ENCODE data around the gene MATCAP1. TPM values are rescaled to one million over a fixed set of nuclear protein-coding genes. Genes with fewer than 3 reads are reported as not detected.
A peak's percentile ranks its signal among the peaks of the same experiment; 100 is the strongest.

Gene MATCAP1
- total RNA-seq: 10 to 100 TPM; 21.9 to 30.8 TPM
- long read RNA-seq, transcript KIAA0895L-203 (3 exons, 2,824 nt): major isoform, 6 of 12 reads
- long read RNA-seq, partial matches to known transcripts: 1 of 12 reads
- long read RNA-seq, other reads (novel, unspliced or antisense): 5 of 12 reads

- DNase-seq (peak; percentile 95 to 98), ATAC-seq (peak; percentile 87)
- intact Hi-C loops (cut with DNase I, micrococcal nuclease): no loop called here
Measured at GRCh38 chr16:67183627-67184452, at the start of gene MATCAP1. MATCAP1 (minus strand) TSS chr16:67183963; CDS start chr16:67180610, 3,353 bp downstream.

- intact Hi-C loops (cut with DNase I, micrococcal nuclease): no loop called here
- no peak for DNase-seq
- no peak for ATAC-seq
Measured at GRCh38 chr16:67230809-67231660, 47.3 kb upstream of the MATCAP1 start.

DNA sequence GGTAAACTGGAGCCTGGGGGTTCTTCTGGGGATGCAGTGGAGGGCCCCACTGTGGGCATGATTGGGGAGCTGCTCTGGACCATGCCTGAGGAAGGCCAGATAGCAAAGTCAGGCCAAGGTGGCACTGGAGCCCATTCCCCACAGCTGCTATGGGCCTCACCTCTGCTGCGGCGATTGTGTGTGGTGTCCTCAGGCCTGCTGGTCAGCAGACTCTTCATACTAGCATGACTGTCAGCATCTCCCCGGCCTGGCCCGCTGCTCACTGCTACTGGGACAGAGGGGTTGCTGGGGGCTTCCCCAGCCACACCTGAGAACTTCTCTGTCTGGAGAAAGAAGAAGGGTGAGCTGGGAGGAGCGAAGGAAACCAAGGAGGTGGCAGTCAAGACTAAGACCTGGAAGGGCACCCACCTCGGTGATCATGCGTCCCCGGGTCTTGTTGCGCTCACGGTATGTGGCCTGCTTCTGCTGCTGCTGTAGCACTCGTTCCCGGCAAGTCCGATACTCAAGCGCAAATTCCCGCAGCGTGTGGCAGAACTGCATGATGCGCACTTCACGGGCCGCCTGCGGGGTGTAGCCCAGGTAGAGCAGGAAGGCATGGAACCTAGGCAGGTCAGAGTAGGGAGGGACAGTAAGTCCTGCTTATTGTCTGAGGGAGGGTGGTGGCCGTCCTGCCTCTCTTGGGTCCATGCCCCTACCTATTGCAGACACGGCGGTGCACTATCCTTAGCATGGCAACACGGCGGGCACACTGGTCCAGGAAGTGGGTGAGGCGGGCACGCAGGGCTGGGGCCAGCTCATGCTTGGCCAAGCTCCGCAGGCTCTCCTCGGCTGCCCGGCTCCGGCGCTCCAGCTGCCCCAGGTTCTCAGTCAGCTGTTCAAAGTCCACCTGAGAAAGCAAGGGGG is 46.4 kb upstream of the MATCAP1 start:
- ATAC-seq (no peak), DNase-seq (no peak)
- intact Hi-C loops (cut with DNase I, micrococcal nuclease): no loop called here

GRCh38 chr16:67228905-67229304 is 45.1 kb upstream of the MATCAP1 start:
- ATAC-seq (no peak), DNase-seq (no peak)
- intact Hi-C loops (cut with DNase I, micrococcal nuclease): no loop called here

GRCh38 chr16:67228034-67228785 is 44.4 kb upstream of the MATCAP1 start:
- DNase-seq: no peak
- intact Hi-C loops (cut with DNase I, micrococcal nuclease): no loop called here
- no peak for ATAC-seq

DNA sequence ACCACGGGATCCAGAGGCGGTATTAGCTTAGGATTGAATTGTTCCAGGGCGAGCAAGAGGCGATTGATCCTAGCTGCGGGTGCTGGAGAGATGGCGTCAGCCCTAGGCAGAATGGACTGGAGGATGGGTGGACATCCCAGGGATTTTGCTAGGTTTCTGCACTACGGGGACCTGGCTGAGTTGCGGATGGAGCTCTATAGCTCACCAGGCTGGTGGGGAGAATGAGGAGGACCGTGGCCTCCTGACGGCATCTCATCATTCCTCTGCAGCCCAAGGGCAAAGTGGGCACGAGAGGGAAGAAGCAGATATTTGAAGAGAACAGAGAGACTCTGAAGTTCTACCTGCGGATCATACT is 43.8 kb upstream of the MATCAP1 start:
- no peak for DNase-seq
- no peak for ATAC-seq
- intact Hi-C loops (cut with DNase I, micrococcal nuclease): no loop called here

DNA sequence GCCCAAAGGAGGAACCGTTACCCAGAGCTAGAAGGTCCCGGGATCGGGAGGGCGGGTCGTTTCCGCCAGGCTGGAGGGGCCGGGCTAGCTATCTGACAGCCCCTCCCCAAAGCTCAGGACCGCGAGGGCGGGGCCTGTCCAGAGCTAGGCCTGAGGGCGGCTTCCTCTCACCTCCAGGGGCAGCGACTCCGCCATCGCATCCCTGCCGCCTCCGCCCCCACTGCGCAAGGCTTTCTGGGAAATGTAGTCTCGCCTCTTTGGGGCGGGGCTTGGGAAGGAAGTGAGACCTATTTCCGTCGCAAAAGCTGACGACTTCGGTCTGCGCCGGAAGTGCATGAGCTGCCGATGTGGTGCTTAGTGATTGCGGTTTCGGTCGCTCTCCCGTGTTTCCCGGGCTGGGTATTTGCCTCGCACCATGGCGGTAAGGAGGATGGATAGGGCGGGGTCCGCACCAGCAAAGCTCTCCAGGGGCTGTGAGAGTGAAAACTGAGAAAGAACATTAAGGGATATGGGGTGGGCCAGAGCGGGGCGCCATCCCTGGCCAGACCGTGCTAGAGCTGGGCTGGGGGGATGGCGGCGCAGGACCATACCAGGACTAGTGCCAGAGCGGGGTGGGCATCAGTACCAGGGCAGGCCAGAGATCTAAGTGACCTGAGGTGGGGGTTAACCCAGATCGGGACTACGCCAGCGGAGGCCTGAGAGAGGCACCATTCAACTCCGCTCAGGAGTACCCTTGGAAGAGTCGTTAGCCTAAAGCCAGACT is 43.2 kb upstream of the MATCAP1 start, which contains the start of gene TMEM208:
Gene TMEM208, plus strand, starts transcription at position 327 of the 763 bp plus-strand sequence. Its CDS starts 89 bp downstream, at position 416.
- intact Hi-C loops (cut with DNase I, micrococcal nuclease): no loop called here
- peak; percentile 97 to 98 for DNase-seq
- ATAC-seq: peak; percentile 93

GRCh38 chr16:67226295-67226803 is 42.6 kb upstream of the MATCAP1 start:
- no peak for ATAC-seq
- intact Hi-C loops (cut with DNase I, micrococcal nuclease): no loop called here
- DNase-seq: no peak

DNA sequence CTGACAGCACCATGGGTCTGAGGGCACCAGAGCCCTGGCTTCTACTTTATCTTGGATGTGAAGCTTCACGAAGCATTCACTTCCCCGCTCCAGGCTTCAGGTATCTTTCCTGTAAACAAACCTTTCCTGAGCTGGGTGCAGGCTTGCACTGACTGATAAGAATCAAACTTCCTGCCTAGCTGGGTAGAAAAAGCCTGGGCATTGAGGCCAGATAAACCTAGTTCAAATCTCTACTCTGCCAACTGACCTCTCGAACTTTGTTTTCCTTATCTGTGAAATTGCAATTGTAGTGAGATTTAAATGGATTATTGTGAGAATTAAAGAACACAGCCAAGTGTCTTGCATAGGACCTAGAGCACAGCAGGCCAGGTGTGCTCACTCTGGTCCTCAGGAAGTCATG is 40.2 kb upstream of the MATCAP1 start:
- no peak for DNase-seq
- no peak for ATAC-seq
- intact Hi-C loops (cut with DNase I, micrococcal nuclease): no loop called here

DNA sequence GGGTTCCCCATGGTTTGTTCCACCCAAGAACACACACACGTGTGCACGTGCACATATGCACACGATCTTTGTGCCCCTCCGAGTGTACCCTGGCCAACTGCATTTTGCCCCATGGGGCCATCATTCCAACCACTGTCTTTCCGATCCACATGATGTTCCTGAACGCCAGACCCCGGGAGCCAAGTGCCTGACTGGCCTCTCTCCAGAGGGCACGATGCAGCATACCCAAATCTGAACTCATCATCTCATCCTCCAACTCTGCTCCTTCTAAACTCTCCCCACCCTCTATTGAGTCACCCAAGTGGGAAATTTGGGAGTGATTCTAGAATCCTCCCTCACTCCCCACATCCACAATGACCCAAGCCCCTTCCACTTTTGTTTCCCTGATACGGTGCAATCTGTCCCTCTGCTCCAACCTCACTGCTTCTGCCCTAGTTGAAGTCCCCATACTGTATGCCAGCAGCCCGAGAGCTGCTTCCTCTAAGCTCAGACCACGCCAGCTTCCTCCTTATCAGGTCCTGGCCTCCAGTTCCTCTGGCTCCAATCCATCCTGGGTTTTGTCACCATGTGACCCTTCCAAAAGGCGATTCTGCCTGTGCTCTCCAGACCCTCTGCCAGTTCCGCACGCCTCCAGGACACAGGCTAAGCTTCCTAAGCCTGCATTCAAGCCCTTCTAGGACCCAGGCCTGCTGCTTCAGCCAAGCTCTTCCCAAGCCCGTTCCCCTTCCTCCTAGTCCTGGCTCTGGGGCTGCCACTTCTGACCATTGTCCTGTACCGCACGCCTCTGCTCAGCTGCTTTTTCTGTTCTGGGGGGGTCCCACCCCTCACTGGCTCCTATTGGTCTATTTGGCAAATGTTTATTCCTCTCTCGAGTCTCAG is 33.1 kb upstream of the MATCAP1 start:
- ATAC-seq: no peak
- intact Hi-C loops (cut with DNase I, micrococcal nuclease): no loop called here
- DNase-seq: no peak

DNA sequence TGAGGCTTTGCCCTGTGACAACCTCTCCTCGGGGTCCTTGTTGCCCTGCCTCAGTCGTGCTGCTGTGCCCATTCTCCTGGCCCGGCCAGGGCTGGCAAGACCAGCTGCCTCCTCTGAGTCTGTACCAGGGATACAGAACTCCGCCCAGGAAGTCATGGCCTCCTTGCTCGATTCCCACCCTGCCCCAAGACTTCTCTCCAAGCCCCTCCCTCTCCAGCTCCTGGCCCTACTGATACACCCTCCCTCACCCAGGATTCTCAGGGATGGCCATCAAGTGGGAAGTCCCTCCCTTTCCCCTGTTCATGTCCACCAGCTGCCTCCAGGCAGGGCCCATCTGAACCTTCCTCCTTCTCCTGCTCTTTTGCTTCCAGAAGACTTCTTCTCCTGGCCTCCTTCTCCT is 31.9 kb upstream of the MATCAP1 start:
- intact Hi-C loops (cut with DNase I, micrococcal nuclease): no loop called here
- ATAC-seq (no peak), DNase-seq (no peak)

DNA sequence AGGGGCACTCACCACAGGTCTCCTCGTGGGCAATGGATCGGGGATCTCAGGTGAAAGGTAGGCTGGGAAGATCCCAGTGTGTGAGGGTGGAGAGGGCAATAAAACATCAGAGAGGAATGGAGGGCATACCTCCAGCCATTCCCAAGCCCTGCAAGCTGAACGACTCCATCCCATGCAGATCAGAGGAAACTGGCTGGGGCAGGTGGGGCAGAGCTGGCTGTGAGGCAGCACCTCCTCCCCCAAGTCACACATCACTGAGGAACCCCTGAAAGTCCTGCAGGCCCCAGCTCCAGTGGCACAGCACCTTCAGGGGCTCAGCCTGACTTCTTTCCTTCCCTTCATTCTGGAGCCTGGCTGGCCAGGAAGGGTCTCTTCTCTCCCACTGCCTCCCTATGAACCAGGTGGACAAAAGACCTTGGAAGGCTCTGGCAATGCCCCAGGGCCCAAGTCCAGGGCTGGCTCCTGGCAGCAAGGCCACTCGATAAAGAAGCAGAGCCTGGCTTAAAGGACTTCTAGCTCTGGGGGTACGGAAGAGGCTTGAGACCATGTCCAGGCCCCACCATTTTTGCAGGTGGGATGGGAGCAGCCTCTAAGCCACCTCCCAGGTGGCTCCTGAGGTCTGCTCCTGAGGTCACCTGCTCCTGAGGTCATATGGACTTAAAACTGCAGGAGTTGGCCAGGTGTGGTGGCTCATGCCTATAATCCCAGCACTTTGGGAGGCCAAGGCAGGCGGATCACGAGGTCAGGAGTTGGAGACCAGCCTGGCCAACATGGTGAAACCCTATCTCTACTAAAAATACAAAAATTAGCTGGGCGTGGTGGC is 29.6 kb upstream of the MATCAP1 start:
- intact Hi-C loops (cut with DNase I, micrococcal nuclease): no loop called here
- ATAC-seq (no peak), DNase-seq (no peak)

DNA sequence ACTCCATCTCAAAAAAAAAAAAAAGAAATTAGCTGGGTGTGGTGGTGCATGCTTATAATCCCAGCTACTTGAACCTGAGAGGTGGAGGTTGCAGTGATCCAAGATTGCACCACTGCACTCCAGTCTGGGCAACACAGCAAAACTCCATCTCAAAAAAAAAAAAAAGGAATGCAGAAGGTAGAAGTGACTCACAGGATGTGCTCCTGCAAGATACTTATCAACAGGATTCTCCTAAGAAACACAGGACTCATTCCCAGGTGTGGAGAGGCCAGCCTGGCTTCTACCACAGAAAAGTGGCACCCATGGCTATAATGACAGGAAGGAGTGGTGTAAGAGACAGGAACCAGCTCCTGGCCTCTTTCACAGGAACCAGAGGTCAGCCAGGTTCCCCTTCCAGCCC is 29.0 kb upstream of the MATCAP1 start:
- intact Hi-C loops (cut with DNase I, micrococcal nuclease): no loop called here

DNA sequence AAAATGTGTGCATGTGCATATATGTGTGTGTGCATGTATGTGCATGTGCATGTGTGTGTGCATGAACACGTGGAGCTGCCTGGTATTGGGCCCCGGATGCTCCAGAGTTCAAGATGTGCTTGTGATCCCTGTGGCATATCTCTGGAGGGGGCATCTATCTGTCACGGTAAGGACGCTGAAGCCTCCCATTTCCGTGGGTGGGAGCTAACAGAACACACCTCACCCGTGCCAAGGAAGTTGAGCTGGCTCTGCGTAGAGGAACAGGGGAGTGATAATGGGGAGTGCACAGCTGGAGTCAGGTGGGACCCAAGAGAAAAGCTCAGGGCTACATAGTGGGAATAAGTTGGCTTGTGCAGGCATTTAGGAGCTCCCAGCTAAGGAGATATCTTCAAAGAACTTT is 27.9 kb upstream of the MATCAP1 start:
- ATAC-seq (no peak), DNase-seq (no peak)
- intact Hi-C loops (cut with DNase I, micrococcal nuclease): no loop called here

More for the DNA sequence above, 29.0 kb upstream of the MATCAP1 start:
- ATAC-seq (no peak), DNase-seq (no peak)
